Pancreas (tissue), 10 donors: ENCODE data around the gene FASTKD1. TPM values are rescaled to one million over a fixed set of nuclear protein-coding genes. Genes with fewer than 3 reads are reported as not detected.

Experiments used
- ATAC-seq, 4 donors: fragments of 200-7000 bp; cut with Tn5 transposase; one replicate each; pipeline versions ENCODE4 v1.8.0 to v1.9.1; 2020; ENCODE audit warnings: mild to moderate bottlenecking in 4 of 4, moderate library complexity in 4 of 4
- DNase-seq, 6 donors: peaks; one replicate each; pipeline ENCODE4 v3.0.0-alpha.2; 2020
- FAIRE-seq: peaks from 2 replicates; lab custom pipeline; 2012; peaks lifted over from hg19 to GRCh38; lab: Jason Lieb, UNC
- H3K27ac ChIP-seq, 4 donors: fragments of 200-600 bp; sonication (generic); 1 replicate in 3 of 4; 2 replicates in 1 of 4; pipeline versions ENCODE4 v1.5.0 to v1.8.0; 2020
- H3K27me3 ChIP-seq, 4 donors: fragments of 200-600 bp; one replicate each; pipeline ENCODE4 v1.8.0; 2021
- H3K36me3 ChIP-seq, 3 donors: fragments of 200-600 bp; sonication (generic) in 1 of 3; one replicate each; pipeline versions ENCODE4 v1.5.0 to v1.8.0; 2020 to 2021
- H3K4me1 ChIP-seq, 3 donors: fragments of 200-600 bp; one replicate each; pipeline ENCODE4 v1.8.0; 2021
- H3K4me3 ChIP-seq, 4 donors: fragments of 200-600 bp; sonication (generic) in 2 of 4; one replicate each; pipeline versions ENCODE4 v1.5.0 to v1.8.0; 2020 to 2021
- H3K9me3 ChIP-seq, 4 donors: fragments of 200-600 bp; one replicate each; pipeline ENCODE4 v1.8.0; 2021
- WGBS, 2 donors: extraction: QIAGEN DNeasy Blood & Tissue Kit; methylation state at CpG; one replicate each; pipeline ENCODE4 v1.1.7; 2013; 5-methylcytosine and 5-hydroxymethylcytosine counted together
- intact Hi-C, 3 donors: fragments of 100-400 bp; cut with DNase I; formaldehyde crosslinking; loops; one replicate each; pipeline versions ENCODE4 v1.11.1 to v1.14.2; 2022
- polyA plus RNA-seq, 2 donors: library from polyadenylated mRNA; stranded (reverse); fragments of 200-250 nt; gene quantifications; one replicate each; pipeline ENCODE4 v1.2.3, GENCODE V29; 2013
- total RNA-seq, 6 donors: library from RNA; stranded (reverse); fragmentation: NEBNext Ultra II Directional in 4 of 6; extraction: Animal tissue kit (Norgen Biotek cat#: 25700) in 4 of 6; gene quantifications; one replicate each; pipeline versions ENCODE4 v1.2.1 to v1.2.4, GENCODE V29; 2021 to 2023
- TF ChIP-seq, protein P1 (sequence below), 4 donors: fragments of 200-600 bp; sonication (generic) in 3 of 4; IDR thresholded peaks; one replicate each; pipeline versions ENCODE4 v1.5.0 to v1.8.0; 2021; ENCODE audit warnings: antibody characterized with exemption in 4 of 4
- donor health status: healthy with polysubstance abuse.
- donor health status: DM: no; HTN: no; CAD: no; lungs with moderate emphysema.
- donor health status: DM: no; HTN: no; CAD: no.
- donor health status: control.
- donor health status: control.
- donor health status: Bipolar disorder and iron deficiency.
- donor health status: DM: yes; HTN: yes; CAD: no.
- donor health status: DM: no; HTN: no; CAD: no.
- donor health status: DM: no; HTN: no; CAD: no.
- donor health status: DM: yes; HTN: yes; CAD: no.

FASTKD1 gene
- total and polyA plus RNA-seq, 8 donors = 5.5 to 35.9 (median 11.5) TPM

- H3K36me3 ChIP-seq = no peaks in the 10 kb centered on the region
- DNase-seq (no peak), ATAC-seq (no peak), FAIRE-seq (no peak)
- H3K4me3 ChIP-seq = no peak overlapping the region
- H3K9me3 ChIP-seq = no peaks in the 10 kb centered on the region
- intact Hi-C loops = no loop called here
- TF ChIP-seq, protein P1, sequence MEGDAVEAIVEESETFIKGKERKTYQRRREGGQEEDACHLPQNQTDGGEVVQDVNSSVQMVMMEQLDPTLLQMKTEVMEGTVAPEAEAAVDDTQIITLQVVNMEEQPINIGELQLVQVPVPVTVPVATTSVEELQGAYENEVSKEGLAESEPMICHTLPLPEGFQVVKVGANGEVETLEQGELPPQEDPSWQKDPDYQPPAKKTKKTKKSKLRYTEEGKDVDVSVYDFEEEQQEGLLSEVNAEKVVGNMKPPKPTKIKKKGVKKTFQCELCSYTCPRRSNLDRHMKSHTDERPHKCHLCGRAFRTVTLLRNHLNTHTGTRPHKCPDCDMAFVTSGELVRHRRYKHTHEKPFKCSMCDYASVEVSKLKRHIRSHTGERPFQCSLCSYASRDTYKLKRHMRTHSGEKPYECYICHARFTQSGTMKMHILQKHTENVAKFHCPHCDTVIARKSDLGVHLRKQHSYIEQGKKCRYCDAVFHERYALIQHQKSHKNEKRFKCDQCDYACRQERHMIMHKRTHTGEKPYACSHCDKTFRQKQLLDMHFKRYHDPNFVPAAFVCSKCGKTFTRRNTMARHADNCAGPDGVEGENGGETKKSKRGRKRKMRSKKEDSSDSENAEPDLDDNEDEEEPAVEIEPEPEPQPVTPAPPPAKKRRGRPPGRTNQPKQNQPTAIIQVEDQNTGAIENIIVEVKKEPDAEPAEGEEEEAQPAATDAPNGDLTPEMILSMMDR (IDR thresholded peaks at IDR 0.05) = no peak
- H3K27me3 ChIP-seq = no peaks in the 10 kb centered on the region
- no peak overlapping the region for H3K27ac ChIP-seq
- WGBS, 2 donors = 79 to 86% methylated on average over 8 of the region's 8 CpGs
- H3K4me1 ChIP-seq = peaks cover 0 to 11% (median 9%) of the 10 kb centered on the region in 3 donors
Measured at GRCh38 chr2:169509955-169510354, 63.7 kb downstream of the FASTKD1 start.

- Histone ChIP-seq H3K9me3 (no peaks in the 10 kb centered on the region), H3K27ac (no peak within 1 kb of the TSS), H3K27me3 (no peaks in the 10 kb centered on the region), H3K36me3 (no peaks in the 10 kb centered on the region), H3K4me1 (peaks cover 0 to 11% (median 9%) of the 10 kb centered on the region in 3 donors), H3K4me3 (no peak within 1 kb of the TSS)
- no peak for DNase-seq
- intact Hi-C loops = no loop called here
- FAIRE-seq = peak; percentile 26
- 54 to 58% methylated on average over 4 of the region's 4 CpGs for WGBS, 2 donors
- peak in 2 of 4 donors; percentile 14 to 31 for ATAC-seq
- TF ChIP-seq, protein P1 (IDR thresholded peaks at IDR 0.05) = no peak
Measured at GRCh38 chr2:169509298-169509885, 64.3 kb downstream of the FASTKD1 start, which contains the start of gene KLHL41. TSS of gene KLHL41 (plus strand) at chr2:169509702. CDS start at chr2:169509779, 77 bp downstream.

- H3K9me3 ChIP-seq = no peaks in the 10 kb centered on the region
- no peak for DNase-seq
- H3K4me3 ChIP-seq = no peak overlapping the region
- no peaks in the 10 kb centered on the region for H3K27me3 ChIP-seq
- ATAC-seq = peak; percentile 89 to 93 (median 91)
- no peak for FAIRE-seq
- TF ChIP-seq, protein P1 (IDR thresholded peaks at IDR 0.05) = no peak
- peak overlapping the region in 3 of 4 donors; percentile 18 to 60 (median 24) for H3K27ac ChIP-seq
- intact Hi-C loops = no loop called here
- no peaks in the 10 kb centered on the region for H3K36me3 ChIP-seq
- H3K4me1 ChIP-seq = peaks cover 0 to 11% (median 9%) of the 10 kb centered on the region in 3 donors
Measured at GRCh38 chr2:169507698-169508097, 66.0 kb downstream of the FASTKD1 start.

DNA sequence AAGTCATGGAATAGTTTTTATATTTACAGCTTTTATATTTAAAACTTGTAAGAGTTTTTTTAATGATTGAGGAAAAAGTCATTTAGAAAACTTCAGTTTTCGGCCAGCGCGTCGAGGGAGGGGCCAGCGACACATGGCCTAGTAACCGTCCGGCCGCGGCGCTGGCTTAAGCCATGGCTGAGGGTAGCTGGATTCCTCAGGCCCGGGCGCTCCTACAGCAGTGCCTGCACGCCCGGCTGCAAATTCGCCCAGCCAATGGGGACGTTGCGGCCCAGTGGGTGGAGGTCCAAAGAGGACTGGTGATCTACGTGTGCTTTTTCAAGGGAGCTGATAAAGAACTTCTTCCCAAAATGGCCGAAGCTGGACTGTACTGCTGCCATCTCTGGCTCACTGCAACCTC is 69.0 kb downstream of the FASTKD1 start:
- 97 to 98% methylated on average over 19 of the region's 19 CpGs for WGBS, 2 donors
- H3K36me3 ChIP-seq = no peaks in the 10 kb centered on the region
- ATAC-seq (no peak), DNase-seq (no peak), FAIRE-seq (no peak)
- no peak overlapping the region for H3K4me3 ChIP-seq
- H3K9me3 ChIP-seq = no peaks in the 10 kb centered on the region
- H3K27ac ChIP-seq = no peak overlapping the region
- intact Hi-C loops = no loop called here
- TF ChIP-seq, protein P1 (IDR thresholded peaks at IDR 0.05) = no peak
- peaks cover 0 to 11% (median 9%) of the 10 kb centered on the region in 3 donors for H3K4me1 ChIP-seq
- H3K27me3 ChIP-seq = no peaks in the 10 kb centered on the region

- 94 to 99% methylated on average over 5 of the region's 5 CpGs for WGBS, 2 donors
- intact Hi-C loops = no loop called here
- FAIRE-seq = no peak
Measured at GRCh38 chr2:169495310-169495928, 78.2 kb downstream of the FASTKD1 start.

More at GRCh38 chr2:169495310-169495928, 78.2 kb downstream of the FASTKD1 start:
- no peak overlapping the region for H3K4me3 ChIP-seq
- no peak overlapping the region for H3K27ac ChIP-seq
- H3K4me1 ChIP-seq = peaks cover 0 to 3% (median 0%) of the 10 kb centered on the region in 3 donors
- H3K36me3 ChIP-seq = peaks cover 0 to 5% (median 0%) of the 10 kb centered on the region in 3 donors
- no peaks in the 10 kb centered on the region for H3K27me3 ChIP-seq
- TF ChIP-seq, protein P1 (IDR thresholded peaks at IDR 0.05) = no peak
- no peaks in the 10 kb centered on the region for H3K9me3 ChIP-seq
- DNase-seq (no peak), ATAC-seq (no peak)
